DOHH2 (cell line): ENCODE data around the gene SLC6A11.

Experiments
- H3F3A ChIP-seq: fragments of 200-600 bp; sonication (generic), shearing (Covaris generic); 2 replicates; pipeline ENCODE4 v1.6.0; 2016; ENCODE audit warnings: antibody characterized with exemption, mild to moderate bottlenecking; ENCODE audit not compliant: control insufficient read depth, insufficient read depth
- H3K27ac ChIP-seq: fragments of 200-600 bp; sonication (generic); 2 replicates; pipeline ENCODE4 v1.5.1; 2014; ENCODE audit warnings: low read depth, mild to moderate bottlenecking, low read length, moderate library complexity
- H3K27me3 ChIP-seq: fragments of 200-600 bp; sonication (generic); 2 replicates; pipeline ENCODE4 v1.6.1; 2014; ENCODE audit warnings: mild to moderate bottlenecking, low read length, mixed read lengths; ENCODE audit not compliant: control insufficient read depth
- H3K36me3 ChIP-seq: fragments of 200-600 bp; sonication (generic); 2 replicates; pipeline ENCODE4 v1.6.1; 2014; ENCODE audit warnings: mild to moderate bottlenecking, low read length, moderate library complexity, mixed read lengths; ENCODE audit not compliant: control insufficient read depth
- H3K4me1 ChIP-seq: fragments of 200-600 bp; sonication (generic); 2 replicates; pipeline ENCODE4 v1.6.1; 2014; ENCODE audit warnings: mild to moderate bottlenecking, low read length, mixed read lengths; ENCODE audit not compliant: control insufficient read depth
- H3K4me2 ChIP-seq: fragments of 200-600 bp; sonication (generic); 2 replicates; pipeline ENCODE4 v1.6.0; 2014; ENCODE audit warnings: mild to moderate bottlenecking, low read length, moderate library complexity
- H3K4me3 ChIP-seq: fragments of 200-600 bp; sonication (generic); 2 replicates; pipeline ENCODE4 v1.5.1; 2014; ENCODE audit warnings: mild to moderate bottlenecking, low read length, mixed read lengths
- H3K79me2 ChIP-seq: fragments of 200-600 bp; sonication (generic); 2 replicates; pipeline ENCODE4 v1.6.1; 2014; ENCODE audit warnings: mild to moderate bottlenecking, low read length, mixed read lengths; ENCODE audit not compliant: control insufficient read depth
- H3K9me2 ChIP-seq: fragments of 200-600 bp; sonication (generic); replicated peaks from 2 replicates; pipeline ENCODE4 v1.6.1; 2014; ENCODE audit warnings: mild to moderate bottlenecking, low read length, mixed read lengths; ENCODE audit not compliant: control insufficient read depth
- H3K9me3 ChIP-seq: fragments of 200-600 bp; sonication (generic); 2 replicates; pipeline ENCODE4 v1.6.1; 2014; ENCODE audit warnings: antibody characterized with exemption, low read length, mixed read lengths; ENCODE audit not compliant: control insufficient read depth, insufficient read depth
- H4K20me1 ChIP-seq: fragments of 200-600 bp; sonication (generic); 2 replicates; pipeline ENCODE4 v1.6.0; 2014; ENCODE audit warnings: low read depth, mild to moderate bottlenecking, antibody characterized with exemption, low read length, moderate library complexity; ENCODE audit not compliant: control insufficient read depth, insufficient read depth
- EZH2phosphoT487 ChIP-seq: fragments of 200-600 bp; sonication (generic); IDR thresholded peaks from 2 replicates; pipeline ENCODE4 v1.6.1; 2017; ENCODE audit warnings: borderline replicate concordance, mild to moderate bottlenecking, antibody characterized with exemption, low read length, moderate library complexity, mixed read lengths
- TF ChIP-seq, protein P1 (sequence below): fragments of 200-600 bp; sonication (generic); IDR thresholded peaks from one replicate; pipeline ENCODE4 v1.5.1; 2014; ENCODE audit warnings: antibody characterized with exemption, mild to moderate bottlenecking, low read depth, low read length; ENCODE audit not compliant: poor library complexity, severe bottlenecking

SLC6A11 gene

DNA sequence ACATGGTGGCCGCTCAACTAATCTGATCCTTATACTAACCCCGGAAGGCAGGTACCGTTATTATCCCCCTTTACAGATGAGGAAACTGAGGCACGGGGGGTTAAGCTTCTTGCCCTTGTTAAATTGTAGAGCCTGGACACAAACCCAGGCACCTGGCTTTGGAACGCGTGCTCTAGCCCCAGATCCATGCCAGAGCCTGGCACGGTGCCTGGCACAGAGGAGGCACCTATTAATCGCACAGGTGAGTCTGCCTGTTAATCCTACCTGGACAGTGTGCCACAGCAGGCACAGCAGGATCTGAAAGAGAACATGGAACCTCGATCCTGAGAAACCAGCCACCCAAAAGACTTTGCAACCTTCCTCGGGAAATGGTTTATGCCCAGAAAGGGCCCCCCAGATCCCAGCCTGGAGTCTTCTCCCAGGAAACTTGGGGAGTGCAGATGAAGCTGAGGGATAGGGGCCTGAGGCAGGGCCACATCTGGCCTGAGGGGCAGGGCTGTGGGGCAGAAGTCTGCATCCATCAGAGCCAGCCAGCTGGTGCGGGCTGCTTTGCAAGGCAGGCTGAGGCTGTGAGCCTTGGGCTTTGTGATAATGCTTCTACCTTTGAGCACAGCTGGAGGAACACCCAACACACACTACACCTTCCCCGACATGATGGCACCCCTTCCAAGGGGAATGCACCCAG lies 121.3 kb downstream of the SLC6A11 start:
- H3K9me2 ChIP-seq: no peaks in the 10 kb centered on the region
- TF ChIP-seq, protein P1, sequence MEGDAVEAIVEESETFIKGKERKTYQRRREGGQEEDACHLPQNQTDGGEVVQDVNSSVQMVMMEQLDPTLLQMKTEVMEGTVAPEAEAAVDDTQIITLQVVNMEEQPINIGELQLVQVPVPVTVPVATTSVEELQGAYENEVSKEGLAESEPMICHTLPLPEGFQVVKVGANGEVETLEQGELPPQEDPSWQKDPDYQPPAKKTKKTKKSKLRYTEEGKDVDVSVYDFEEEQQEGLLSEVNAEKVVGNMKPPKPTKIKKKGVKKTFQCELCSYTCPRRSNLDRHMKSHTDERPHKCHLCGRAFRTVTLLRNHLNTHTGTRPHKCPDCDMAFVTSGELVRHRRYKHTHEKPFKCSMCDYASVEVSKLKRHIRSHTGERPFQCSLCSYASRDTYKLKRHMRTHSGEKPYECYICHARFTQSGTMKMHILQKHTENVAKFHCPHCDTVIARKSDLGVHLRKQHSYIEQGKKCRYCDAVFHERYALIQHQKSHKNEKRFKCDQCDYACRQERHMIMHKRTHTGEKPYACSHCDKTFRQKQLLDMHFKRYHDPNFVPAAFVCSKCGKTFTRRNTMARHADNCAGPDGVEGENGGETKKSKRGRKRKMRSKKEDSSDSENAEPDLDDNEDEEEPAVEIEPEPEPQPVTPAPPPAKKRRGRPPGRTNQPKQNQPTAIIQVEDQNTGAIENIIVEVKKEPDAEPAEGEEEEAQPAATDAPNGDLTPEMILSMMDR: no peak
- TF ChIP-seq EZH2phosphoT487: no peak
- H3K27ac ChIP-seq: no peak overlapping the region

DNA sequence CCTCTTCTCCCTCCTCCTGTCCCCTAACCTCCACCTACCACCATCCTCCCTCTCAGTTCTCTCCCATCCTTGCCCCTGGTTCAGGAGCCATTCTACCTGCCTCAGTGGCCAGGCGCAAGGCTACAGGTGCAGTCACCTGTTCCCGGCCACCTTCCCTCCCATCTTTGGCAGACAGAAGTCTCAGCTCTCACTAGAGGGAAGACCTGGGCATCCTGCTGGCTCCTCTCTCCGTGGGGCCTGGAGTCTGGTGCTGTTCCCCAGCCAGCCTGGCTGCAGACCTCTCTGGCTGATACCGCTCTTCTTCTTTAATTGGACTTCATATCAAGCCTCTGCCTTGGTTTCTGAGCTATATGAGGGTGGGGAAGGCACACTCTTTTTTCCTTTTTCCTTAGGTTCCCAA lies 123.5 kb downstream of the SLC6A11 start:
- H3K27ac ChIP-seq: no peak overlapping the region
- no peaks in the 10 kb centered on the region for H3K36me3 ChIP-seq
- TF ChIP-seq EZH2phosphoT487: no peak
- TF ChIP-seq, protein P1: no peak
- no peaks in the 10 kb centered on the region for H4K20me1 ChIP-seq
- H3K79me2 ChIP-seq: no peaks in the 10 kb centered on the region
- H3K4me3 ChIP-seq: no peak overlapping the region
- H3K4me1 ChIP-seq: no peaks in the 10 kb centered on the region
- H3F3A ChIP-seq: no peaks in the 10 kb centered on the region
- no peak overlapping the region for H3K4me2 ChIP-seq
- H3K27me3 ChIP-seq: no peaks in the 10 kb centered on the region
- peaks cover 11% of the 10 kb centered on the region for H3K9me3 ChIP-seq
- H3K9me2 ChIP-seq: no peaks in the 10 kb centered on the region

More for the DNA sequence above, 121.3 kb downstream of the SLC6A11 start:
- no peaks in the 10 kb centered on the region for H3K79me2 ChIP-seq
- H4K20me1 ChIP-seq: no peaks in the 10 kb centered on the region
- H3K4me1 ChIP-seq: no peaks in the 10 kb centered on the region
- H3K4me2 ChIP-seq: no peak overlapping the region
- H3K27me3 ChIP-seq: no peaks in the 10 kb centered on the region
- H3K9me3 ChIP-seq: peaks cover 3% of the 10 kb centered on the region
- H3K36me3 ChIP-seq: no peaks in the 10 kb centered on the region
- H3K4me3 ChIP-seq: no peak overlapping the region
- H3F3A ChIP-seq: no peaks in the 10 kb centered on the region

DNA sequence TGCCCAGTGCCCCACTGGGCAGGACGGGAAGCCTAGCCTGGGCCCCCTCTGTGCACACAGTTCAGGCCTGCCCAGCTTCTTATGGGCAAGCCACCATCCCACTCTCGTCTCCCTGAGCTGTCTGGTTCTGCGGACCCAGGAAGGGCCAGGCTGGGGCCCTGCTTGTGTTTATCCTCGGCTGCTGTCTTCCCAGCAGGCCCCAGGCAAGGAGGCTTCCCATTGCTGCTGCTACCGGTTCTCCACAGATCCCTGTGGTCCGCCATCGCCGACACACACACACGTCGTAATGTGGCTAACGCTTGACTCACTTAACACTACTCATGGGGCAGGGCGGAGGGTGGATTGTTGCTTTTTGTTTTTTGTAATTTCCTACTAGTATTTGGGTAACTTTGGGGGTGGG lies 124.1 kb downstream of the SLC6A11 start:
- TF ChIP-seq, protein P1: no peak
- no peak for TF ChIP-seq EZH2phosphoT487
- no peaks in the 10 kb centered on the region for H3K4me1 ChIP-seq
- no peak overlapping the region for H3K4me2 ChIP-seq
- no peaks in the 10 kb centered on the region for H3K79me2 ChIP-seq
- H4K20me1 ChIP-seq: no peaks in the 10 kb centered on the region
- H3K4me3 ChIP-seq: no peak overlapping the region
- H3K27ac ChIP-seq: no peak overlapping the region
- H3K9me3 ChIP-seq: peaks cover 11% of the 10 kb centered on the region
- H3K36me3 ChIP-seq: no peaks in the 10 kb centered on the region
- H3K9me2 ChIP-seq: no peaks in the 10 kb centered on the region
- no peaks in the 10 kb centered on the region for H3F3A ChIP-seq
- no peaks in the 10 kb centered on the region for H3K27me3 ChIP-seq
